Effector CD8-positive, alpha-beta T cell (primary cell): ENCODE data around the gene ALKBH5.
A peak's percentile ranks its signal among the peaks of the same experiment; 100 is the strongest.

Experiments
- DNase-seq: peaks from one replicate; lab custom pipeline; 2025; lab: John Stamatoyannopoulos, UW
- total RNA-seq, 4 experiments: gene quantifications; one replicate each; lab custom pipeline; 2026; lab: John Stamatoyannopoulos, UW

Gene ALKBH5
- total RNA-seq: 182 to 227 (median 219) reads per million in 4 experiments

GRCh38 chr17:18183334-18184142 lies at the start of gene ALKBH5:
ALKBH5 (plus strand) TSS chr17:18183828; CDS start chr17:18184244, 416 bp downstream.
- DNase-seq: peak; percentile 97

DNA sequence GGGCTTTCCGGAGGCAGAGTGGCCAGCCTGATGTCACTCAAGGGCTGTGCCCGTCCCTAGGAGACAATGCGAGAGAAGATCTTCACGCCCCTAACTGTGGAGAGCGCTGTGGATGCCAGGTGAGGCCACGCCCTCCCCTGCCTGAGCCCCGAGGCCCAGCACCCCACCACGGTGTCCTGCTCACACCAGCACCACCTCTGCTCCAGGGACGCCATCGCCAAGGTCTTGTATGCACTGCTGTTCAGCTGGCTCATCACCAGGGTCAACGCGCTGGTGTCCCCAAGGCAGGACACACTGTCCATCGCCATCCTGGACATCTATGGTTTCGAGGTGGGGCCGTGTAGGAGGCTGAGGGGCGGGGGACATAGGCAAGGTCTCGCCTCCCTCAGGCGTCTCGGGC lies 47.3 kb upstream of the ALKBH5 start:
- DNase-seq: no peak

GRCh38 chr17:18138065-18138749 lies 45.4 kb upstream of the ALKBH5 start:
- DNase-seq: no peak

DNA sequence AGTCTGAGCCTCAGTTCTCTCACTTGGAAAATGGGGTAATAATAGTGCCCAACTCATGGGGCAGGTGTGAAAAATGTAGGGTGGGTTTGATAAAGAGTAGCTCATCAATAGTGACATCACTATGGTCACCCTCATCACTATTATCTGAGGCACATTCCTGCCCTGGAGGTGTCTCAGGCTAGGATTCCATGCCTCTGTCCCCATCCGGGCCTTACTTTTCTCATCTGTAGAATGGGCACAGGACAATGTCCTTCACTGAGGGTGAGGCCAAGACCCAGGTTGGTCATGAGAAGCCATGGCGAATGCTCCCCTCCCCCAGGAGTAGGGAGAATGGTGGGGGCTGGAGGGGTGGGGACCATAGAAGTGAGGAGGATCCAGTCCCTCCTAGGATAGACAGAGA lies 44.5 kb upstream of the ALKBH5 start:
- no peak for DNase-seq

DNA sequence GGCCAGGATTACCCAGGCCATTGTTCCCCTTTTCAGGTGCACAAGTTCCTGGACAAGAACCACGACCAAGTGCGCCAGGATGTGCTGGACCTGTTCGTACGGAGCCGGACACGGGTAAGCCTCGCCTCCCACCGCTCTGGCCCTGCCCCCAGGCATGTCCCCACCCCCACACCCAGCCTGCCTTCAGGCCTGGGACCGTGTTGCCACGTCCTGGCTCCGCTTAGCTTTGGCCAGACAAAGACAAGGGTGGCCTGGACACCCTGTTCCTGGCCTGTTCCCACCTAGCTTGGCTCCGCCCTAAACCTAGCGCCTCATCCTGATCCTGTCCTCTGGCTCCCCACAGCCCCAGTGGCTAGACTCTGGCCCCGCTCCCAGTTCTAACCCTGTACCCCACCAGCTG lies 44.1 kb upstream of the ALKBH5 start:
- no peak for DNase-seq

DNA sequence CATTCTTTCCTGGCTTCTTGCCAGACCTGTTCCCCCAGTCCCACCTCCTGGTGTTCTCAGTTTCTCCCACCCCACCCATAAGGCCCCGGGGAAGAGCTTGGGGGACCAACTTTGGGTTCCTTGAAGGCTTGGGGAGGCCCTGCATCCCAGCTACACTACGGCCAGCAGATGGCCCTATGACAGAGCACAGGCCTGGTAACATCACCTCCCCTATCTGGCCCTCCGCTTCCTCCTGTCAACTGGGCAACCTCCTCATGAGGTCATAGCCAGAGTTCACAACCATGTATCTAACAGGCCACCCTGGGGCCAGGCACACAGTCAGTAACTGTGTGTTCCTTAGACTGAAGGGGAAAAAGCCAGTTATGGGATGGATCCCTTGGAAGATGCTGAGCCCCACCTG lies 43.7 kb upstream of the ALKBH5 start:
- no peak for DNase-seq

- DNase-seq: no peak
Measured at GRCh38 chr17:18140648-18141047, 43.0 kb upstream of the ALKBH5 start.

- no peak for DNase-seq
Measured at GRCh38 chr17:18141210-18141803, 42.3 kb upstream of the ALKBH5 start.

DNA sequence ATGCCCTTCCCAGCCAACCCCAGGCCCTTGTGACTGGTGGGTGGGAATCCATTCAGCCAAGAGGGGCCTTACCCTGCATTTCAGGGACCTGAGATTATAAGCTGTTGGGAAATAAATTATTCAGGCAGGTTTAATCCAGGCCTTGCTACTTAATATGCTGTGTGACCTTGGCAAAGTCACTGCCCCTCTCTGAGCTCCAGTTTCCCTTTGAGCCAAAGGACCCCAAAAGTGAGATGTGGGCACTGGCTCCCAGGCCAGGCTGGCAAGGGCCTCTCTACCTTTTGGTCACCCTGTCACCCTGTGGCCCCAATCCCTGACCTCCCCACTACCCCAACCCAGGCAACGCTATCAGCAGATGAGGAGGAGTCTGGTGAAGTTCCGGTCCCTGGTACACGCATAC lies 41.2 kb upstream of the ALKBH5 start:
- no peak for DNase-seq

- DNase-seq: no peak
Measured at GRCh38 chr17:18143044-18143936, 40.3 kb upstream of the ALKBH5 start.

DNA sequence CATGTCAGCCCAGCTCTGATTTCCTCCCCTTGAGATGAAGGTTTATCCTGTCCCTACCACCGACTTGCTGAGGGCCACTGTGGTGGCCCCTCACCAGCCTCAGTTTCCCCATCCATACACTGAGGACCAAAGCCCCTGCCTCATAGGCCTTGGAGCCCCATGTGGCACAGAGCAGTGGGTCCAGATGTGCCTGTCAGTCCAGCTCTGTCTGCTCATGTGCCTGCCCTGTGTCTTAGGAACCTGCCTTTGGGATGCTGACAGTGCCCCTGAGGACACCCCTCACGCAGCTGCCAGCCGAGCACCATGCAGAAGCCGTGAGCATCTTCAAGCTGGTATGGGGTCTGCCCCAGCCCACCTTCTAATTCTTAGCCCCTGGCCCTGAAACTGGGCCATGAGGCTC lies 39.4 kb upstream of the ALKBH5 start:
- DNase-seq: no peak

- no peak for DNase-seq
Measured at GRCh38 chr17:18144855-18145254, 38.8 kb upstream of the ALKBH5 start.

DNA sequence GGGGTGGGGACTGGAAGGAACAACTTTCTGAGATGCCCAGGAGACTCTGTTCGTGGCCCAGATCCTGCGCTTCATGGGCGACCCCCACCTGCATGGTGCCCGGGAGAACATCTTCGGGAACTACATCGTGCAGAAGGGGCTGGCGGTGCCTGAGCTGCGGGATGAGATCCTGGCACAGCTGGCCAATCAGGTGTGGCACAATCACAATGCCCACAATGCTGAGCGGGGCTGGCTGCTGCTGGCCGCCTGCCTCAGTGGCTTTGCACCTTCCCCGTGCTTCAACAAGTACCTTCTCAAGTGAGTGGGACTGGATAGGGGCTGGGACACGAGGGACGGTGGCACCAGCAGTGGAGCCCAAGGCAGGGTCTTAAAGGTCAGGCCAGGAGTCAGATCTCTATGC lies 37.8 kb upstream of the ALKBH5 start:
- no peak for DNase-seq

DNA sequence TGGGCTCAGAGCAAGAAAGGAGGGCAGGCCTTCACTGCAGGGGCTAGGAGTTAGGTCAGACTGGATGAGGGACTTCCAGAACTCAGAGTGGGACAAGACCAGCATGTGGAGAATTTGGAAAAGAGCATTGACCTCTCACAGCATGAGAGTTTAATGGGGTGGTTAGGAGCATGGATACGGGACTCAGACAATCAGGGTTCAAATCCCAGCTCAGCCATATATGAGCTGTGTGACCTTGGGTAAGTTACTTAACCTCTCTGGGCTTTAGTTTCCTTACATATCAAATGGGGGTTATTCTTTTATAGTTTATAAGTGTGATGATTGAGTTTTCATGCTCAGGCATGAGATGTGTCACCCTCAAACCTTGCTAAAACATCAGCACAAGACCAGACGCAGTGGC lies 37.4 kb upstream of the ALKBH5 start:
- no peak for DNase-seq

DNA sequence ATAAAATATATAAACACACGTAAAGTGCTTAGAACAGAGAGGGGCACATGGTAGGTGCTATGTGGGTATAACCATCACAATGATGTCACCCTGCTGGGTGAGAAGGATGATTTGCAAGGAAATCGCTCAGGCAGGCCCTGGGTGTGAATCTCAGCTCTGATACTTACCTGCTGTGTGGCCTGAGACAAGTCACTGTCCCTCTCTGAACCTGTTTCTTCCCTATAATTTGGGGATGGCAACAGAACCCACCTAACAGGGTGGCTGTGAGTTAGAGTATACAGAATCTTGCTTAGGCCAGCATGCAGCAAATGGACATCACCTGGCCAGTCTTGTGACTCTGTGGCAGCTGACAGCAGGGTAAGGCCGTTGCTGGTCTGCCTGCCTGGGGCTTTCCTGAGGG lies 36.6 kb upstream of the ALKBH5 start:
- no peak for DNase-seq

DNA sequence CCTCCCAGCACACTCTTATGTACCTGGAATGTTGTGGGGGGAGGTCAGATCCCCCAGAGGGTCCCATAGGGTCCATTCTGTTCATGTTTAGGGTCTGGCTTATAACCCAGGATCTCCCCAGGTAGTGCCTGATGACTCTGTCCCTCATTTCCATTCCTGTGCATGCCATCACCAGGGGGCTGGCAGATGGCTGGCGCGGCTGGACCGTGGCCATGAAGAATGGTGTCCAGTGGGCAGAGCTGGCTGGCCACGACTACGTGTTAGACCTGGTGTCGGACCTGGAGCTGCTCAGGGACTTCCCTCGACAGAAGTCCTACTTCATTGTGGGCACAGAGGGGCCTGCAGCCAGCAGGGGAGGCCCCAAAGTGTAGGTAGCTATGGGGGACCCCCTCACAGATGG lies 35.0 kb upstream of the ALKBH5 start:
- no peak for DNase-seq

DNA sequence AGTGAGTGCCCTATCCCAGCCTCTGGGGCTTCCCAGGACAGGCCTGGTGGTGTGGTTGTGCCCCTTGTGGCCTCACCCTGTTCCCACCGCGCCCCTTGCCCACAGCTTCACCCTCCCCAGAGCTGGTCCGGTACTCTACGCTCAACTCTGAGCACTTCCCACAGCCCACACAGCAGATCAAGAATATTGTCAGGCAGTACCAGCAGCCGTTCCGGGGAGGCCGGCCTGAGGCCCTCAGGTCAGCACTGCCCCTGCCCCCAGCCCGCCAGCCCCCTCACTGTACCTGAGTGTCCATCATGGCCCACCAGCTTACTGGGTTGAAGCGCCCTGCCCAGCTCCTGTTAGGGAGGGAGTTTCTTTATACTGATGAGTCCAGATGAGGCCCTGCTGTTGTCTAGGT lies 32.3 kb upstream of the ALKBH5 start:
- DNase-seq: no peak

- DNase-seq: no peak
Measured at GRCh38 chr17:18155179-18155578, 28.4 kb upstream of the ALKBH5 start.

GRCh38 chr17:18156171-18156975 lies 27.3 kb upstream of the ALKBH5 start:
- no peak for DNase-seq

GRCh38 chr17:18156976-18157280 lies 26.7 kb upstream of the ALKBH5 start:
- DNase-seq: no peak

DNA sequence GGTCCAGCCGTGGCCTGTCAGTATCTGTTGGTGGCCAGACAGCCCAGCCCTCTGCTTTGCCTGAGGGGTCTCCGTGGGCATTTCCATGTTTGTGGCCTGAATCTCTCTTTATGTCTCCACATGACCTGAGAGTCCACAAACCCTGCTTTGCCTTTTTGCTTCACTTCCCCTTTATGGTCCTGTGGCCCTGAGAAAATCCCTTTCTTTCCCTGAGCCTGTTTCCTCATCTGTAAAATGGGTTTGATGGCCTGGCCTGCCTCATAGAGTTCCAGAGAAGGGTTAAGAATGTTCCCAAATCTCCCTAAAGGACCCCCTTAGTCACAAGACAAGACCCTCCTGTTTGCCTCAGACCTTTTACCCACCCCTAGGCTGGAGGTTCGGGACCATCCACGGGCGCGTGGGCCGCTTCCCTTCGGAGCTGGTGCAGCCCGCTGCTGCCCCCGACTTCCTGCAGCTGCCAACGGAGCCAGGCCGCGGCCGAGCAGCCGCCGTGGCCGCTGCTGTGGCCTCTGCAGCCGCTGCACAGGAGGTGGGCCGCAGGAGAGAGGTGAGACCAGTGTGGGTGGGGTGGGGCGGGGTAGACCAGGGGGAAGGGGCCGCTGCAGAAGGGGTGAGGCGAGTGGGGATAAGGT lies 26.2 kb upstream of the ALKBH5 start:
- no peak for DNase-seq
